Gastroesophageal sphincter (tissue), 4 donors: ENCODE results near the gene KRT78. TPM values are rescaled to one million over a fixed set of nuclear protein-coding genes. Genes with fewer than 3 reads are reported as not detected.

Source experiments
- ATAC-seq: fragments of 150-250 bp; one replicate; pipeline ENCODE4 v1.9.1; 2016; ENCODE audit warnings: mild to moderate bottlenecking, moderate library complexity
- H3K27ac ChIP-seq, 4 donors: fragments of 200-600 bp; sonication (generic) in 3 of 4; 1 replicate in 3 of 4; 2 replicates in 1 of 4; pipeline ENCODE4 v1.5.1; 2016 to 2019
- H3K27me3 ChIP-seq: fragments of 200-600 bp; sonication (generic); one replicate; pipeline ENCODE4 v1.5.1; 2019
- H3K36me3 ChIP-seq, 2 donors: fragments of 200-600 bp; sonication (generic); one replicate each; pipeline ENCODE4 v1.5.1; 2019; ENCODE audit warnings: control low read depth in 1 of 2
- H3K4me1 ChIP-seq, 3 donors: fragments of 200-600 bp; sonication (generic); 1 replicate in 2 of 3; 2 replicates in 1 of 3; pipeline ENCODE4 v1.5.1; 2016 to 2019; ENCODE audit warnings: control low read depth in 2 of 3
- H3K4me3 ChIP-seq, 2 donors: fragments of 200-600 bp; sonication (generic); one replicate each; pipeline ENCODE4 v1.5.1; 2019; ENCODE audit warnings: mild to moderate bottlenecking in 1 of 2, moderate library complexity in 1 of 2
- H3K9me3 ChIP-seq, 3 donors: fragments of 200-600 bp; sonication (generic); one replicate each; pipeline ENCODE4 v1.5.1; 2017 to 2019; ENCODE audit warnings: control low read depth in 2 of 3
- EP300 ChIP-seq: sonication (generic); formaldehyde crosslinking; IDR thresholded peaks from one replicate; pipeline ENCODE4 v1.6.1; 2017; ENCODE audit warnings: antibody characterized with exemption, mild to moderate bottlenecking
- POLR2A ChIP-seq, 2 donors: fragments of 450-650 bp; IDR thresholded peaks; one replicate each; pipeline ENCODE4 v1.6.1; 2017; ENCODE audit warnings: antibody characterized with exemption in 2 of 2, mild to moderate bottlenecking in 2 of 2, moderate library complexity in 1 of 2
- POLR2AphosphoS5 ChIP-seq: sonication (generic); formaldehyde crosslinking; IDR thresholded peaks from one replicate; pipeline ENCODE4 v1.6.1; 2017; ENCODE audit warnings: antibody characterized with exemption
- WGBS, 2 donors: methylation state at CpG; one replicate each; pipeline ENCODE4 v1.1.5; 2018; ENCODE audit warnings: low coverage in 1 of 2; 5-methylcytosine and 5-hydroxymethylcytosine counted together
- total RNA-seq, 4 donors: library from RNA; depleted of rRNA; stranded (reverse); fragments of >200 nt; gene quantifications; one replicate each; pipeline ENCODE4 v1.1.0, GENCODE V29; 2016
- TF ChIP-seq, protein P1 (sequence below), 4 experiments: fragments of 200-600 bp in 2 of 4; fragments of 450-650 bp in 2 of 4; sonication (generic) in 1 of 4; IDR thresholded peaks; one replicate each; pipeline ENCODE4 v1.5.1; 2017 to 2019; ENCODE audit warnings: antibody characterized with exemption in 4 of 4, mild to moderate bottlenecking in 2 of 4, moderate library complexity in 2 of 4

The KRT78 gene
- total RNA-seq, 4 donors from 2014 or later: 0.27 to 9.5 (median 1.5) TPM

- 90% methylated on average over 5 of the region's 15 CpGs; no CpG with 5 or more reads in 1 of the 2 donors for WGBS, 2 donors
- no peak for TF ChIP-seq EP300
- H3K27ac ChIP-seq: no peak overlapping the region
- peaks cover 4% of the 10 kb centered on the region for H3K27me3 ChIP-seq
- no peak for ATAC-seq
- H3K4me3 ChIP-seq: no peak overlapping the region
- no peaks in the 10 kb centered on the region for H3K9me3 ChIP-seq
- H3K4me1 ChIP-seq: peaks cover 0 to 4% (median 0%) of the 10 kb centered on the region in 3 donors
- H3K36me3 ChIP-seq: no peaks in the 10 kb centered on the region
These were observed 24.9 kb downstream of the KRT78 start for GRCh38 chr12:52823761-52824450.

DNA sequence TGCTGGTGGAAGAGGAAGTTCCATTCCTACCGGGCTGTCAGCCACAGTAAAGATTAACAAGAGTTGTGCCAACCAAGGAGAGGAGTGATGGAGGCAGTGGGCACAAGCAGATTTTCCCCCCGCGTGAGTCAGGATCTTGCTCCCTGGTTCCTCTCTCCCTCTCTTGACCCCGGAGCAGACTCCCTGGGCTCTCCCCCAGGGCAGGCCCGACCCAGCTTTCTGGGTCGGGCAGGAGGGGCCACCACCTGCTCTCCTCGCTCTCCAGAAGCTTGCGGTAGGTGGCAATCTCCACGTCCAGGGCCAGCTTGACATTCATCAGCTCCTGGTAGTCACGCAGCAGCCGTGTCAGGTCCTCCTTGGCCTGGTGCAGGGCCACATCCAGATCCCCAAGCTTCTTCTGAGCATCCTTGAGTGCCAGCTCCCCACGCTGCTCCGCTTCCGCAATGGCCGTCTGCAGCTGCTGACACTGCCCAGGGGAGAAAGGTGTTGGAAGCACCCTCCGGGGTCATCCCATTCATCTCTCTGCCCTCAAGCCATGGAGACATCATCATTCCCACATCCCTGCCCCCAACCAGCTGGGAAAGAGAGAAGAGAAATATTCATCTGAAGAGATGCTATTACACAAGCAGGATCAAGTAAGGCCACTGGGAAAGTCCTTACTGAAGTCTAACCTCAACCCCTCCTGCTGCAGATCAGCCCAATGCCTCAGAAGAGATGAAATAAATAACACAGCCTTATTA is 25.9 kb downstream of the KRT78 start:
- Histone ChIP-seq H3K27me3 (peaks cover 11% of the 10 kb centered on the region), H3K36me3 (no peaks in the 10 kb centered on the region), H3K4me1 (peaks cover 0 to 4% (median 0%) of the 10 kb centered on the region in 3 donors), H3K27ac (no peak overlapping the region), H3K9me3 (no peaks in the 10 kb centered on the region), H3K4me3 (no peak overlapping the region)
- TF ChIP-seq EP300: no peak
- TF ChIP-seq POLR2AphosphoS5: no peak
- TF ChIP-seq POLR2A (IDR thresholded peaks at IDR 0.05): no peak
- TF ChIP-seq, protein P1, sequence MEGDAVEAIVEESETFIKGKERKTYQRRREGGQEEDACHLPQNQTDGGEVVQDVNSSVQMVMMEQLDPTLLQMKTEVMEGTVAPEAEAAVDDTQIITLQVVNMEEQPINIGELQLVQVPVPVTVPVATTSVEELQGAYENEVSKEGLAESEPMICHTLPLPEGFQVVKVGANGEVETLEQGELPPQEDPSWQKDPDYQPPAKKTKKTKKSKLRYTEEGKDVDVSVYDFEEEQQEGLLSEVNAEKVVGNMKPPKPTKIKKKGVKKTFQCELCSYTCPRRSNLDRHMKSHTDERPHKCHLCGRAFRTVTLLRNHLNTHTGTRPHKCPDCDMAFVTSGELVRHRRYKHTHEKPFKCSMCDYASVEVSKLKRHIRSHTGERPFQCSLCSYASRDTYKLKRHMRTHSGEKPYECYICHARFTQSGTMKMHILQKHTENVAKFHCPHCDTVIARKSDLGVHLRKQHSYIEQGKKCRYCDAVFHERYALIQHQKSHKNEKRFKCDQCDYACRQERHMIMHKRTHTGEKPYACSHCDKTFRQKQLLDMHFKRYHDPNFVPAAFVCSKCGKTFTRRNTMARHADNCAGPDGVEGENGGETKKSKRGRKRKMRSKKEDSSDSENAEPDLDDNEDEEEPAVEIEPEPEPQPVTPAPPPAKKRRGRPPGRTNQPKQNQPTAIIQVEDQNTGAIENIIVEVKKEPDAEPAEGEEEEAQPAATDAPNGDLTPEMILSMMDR (IDR thresholded peaks at IDR 0.05): no peak
- ATAC-seq: no peak
- 0% methylated on average over 1 of the region's 16 CpGs; no CpG with 5 or more reads in 1 of the 2 donors for WGBS, 2 donors

- peaks cover 19% of the 10 kb centered on the region for H3K27me3 ChIP-seq
- TF ChIP-seq POLR2AphosphoS5 (no peak), EP300 (no peak)
- TF ChIP-seq, protein P1 (IDR thresholded peaks at IDR 0.05): no peak
- H3K27ac ChIP-seq: no peak overlapping the region
- 43 to 65% methylated on average over 3 to 6 of the region's 10 CpGs for WGBS, 2 donors
- peaks cover 0 to 4% (median 0%) of the 10 kb centered on the region in 3 donors for H3K4me1 ChIP-seq
- H3K4me3 ChIP-seq: no peak overlapping the region
- H3K36me3 ChIP-seq: no peaks in the 10 kb centered on the region
- H3K9me3 ChIP-seq: no peaks in the 10 kb centered on the region
- ATAC-seq: no peak
These were observed 26.8 kb downstream of the KRT78 start for GRCh38 chr12:52821826-52822660.

- TF ChIP-seq, protein P1 (IDR thresholded peaks at IDR 0.05): no peak
- TF ChIP-seq EP300: no peak
- no peak for TF ChIP-seq POLR2A (IDR thresholded peaks at IDR 0.05)
- no peak for TF ChIP-seq POLR2AphosphoS5
These were observed 27.6 kb downstream of the KRT78 start for GRCh38 chr12:52821071-52821730.

DNA sequence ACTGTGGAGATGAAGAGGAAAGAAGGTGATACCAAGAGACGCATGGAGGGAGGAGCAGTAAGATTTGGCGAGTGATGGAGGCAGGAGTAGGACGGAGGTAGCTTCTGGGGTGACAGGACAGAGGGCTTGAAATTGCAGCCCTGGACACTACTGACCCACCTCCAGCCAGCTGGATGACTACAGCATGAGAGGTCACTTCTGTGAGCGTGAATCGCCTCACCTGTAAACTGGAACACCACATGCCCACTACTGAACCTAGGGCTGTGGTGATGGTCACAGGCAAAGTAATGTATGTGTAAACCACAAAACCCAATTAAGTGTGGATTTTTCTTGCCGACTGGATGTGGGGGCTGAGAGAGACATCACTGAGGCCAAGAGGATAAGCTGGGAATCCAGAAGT is 28.3 kb downstream of the KRT78 start:
- TF ChIP-seq POLR2AphosphoS5: no peak
- TF ChIP-seq POLR2A (IDR thresholded peaks at IDR 0.05): no peak
- TF ChIP-seq, protein P1 (IDR thresholded peaks at IDR 0.05): no peak
- no peak for TF ChIP-seq EP300
- WGBS, 2 donors: 86% methylated on average over 6 of the region's 6 CpGs; no CpG with 5 or more reads in 1 of the 2 donors

More at GRCh38 chr12:52821071-52821730, 27.6 kb downstream of the KRT78 start:
- Histone ChIP-seq H3K4me3 (no peak overlapping the region), H3K36me3 (no peaks in the 10 kb centered on the region), H3K27ac (no peak overlapping the region), H3K9me3 (no peaks in the 10 kb centered on the region), H3K4me1 (peaks cover 0 to 4% (median 0%) of the 10 kb centered on the region in 3 donors), H3K27me3 (peaks cover 21% of the 10 kb centered on the region)
- no peak for ATAC-seq
- 80 to 90% methylated on average over 1 to 4 of the region's 4 CpGs for WGBS, 2 donors

More for the DNA sequence above, 28.3 kb downstream of the KRT78 start:
- peaks cover 21% of the 10 kb centered on the region for H3K27me3 ChIP-seq
- ATAC-seq: no peak
- peaks cover 0 to 4% (median 0%) of the 10 kb centered on the region in 3 donors for H3K4me1 ChIP-seq
- no peak overlapping the region for H3K27ac ChIP-seq
- H3K9me3 ChIP-seq: no peaks in the 10 kb centered on the region
- no peaks in the 10 kb centered on the region for H3K36me3 ChIP-seq
- H3K4me3 ChIP-seq: no peak overlapping the region
